ENCODE measurements around the gene CYP3A5.

Gene CYP3A5

GRCh38 chr7:99720800-99721595 is 41.2 kb upstream of the CYP3A5 start:
- Histone ChIP-seq H3K4me2 (ENCODE audit: low read length) (no peak overlapping the region), H3K27ac (ENCODE audit: low read depth, low read length, poor library complexity, severe bottlenecking) (no peak overlapping the region), H3K4me1 (ENCODE audit: insufficient read depth, low read length, severe bottlenecking) (no peaks in the 10 kb centered on the region)

GRCh38 chr7:99719996-99720769 is 40.4 kb upstream of the CYP3A5 start:
- Histone ChIP-seq H3K9ac (ENCODE audit: low read length) (no peak overlapping the region), H3K9me3 (ENCODE audit: low read length) (no peaks in the 10 kb centered on the region), H3K4me2 (ENCODE audit: low read length) (no peak overlapping the region), H3K27me3 (ENCODE audit: insufficient read depth, low read length) (no peaks in the 10 kb centered on the region; the same call in 1 of the 2 replicates), H3K79me2 (ENCODE audit: insufficient read depth, low read length) (no peaks in the 10 kb centered on the region), H3K4me1 (ENCODE audit: insufficient read depth, low read length, severe bottlenecking) (no peaks in the 10 kb centered on the region), H2AFZ (ENCODE audit: low read length) (no peak overlapping the region), H3K9me2 (ENCODE audit: low read depth, low read length) (no peaks in the 10 kb centered on the region), H4K20me1 (ENCODE audit: insufficient read depth, low read length) (no peaks in the 10 kb centered on the region), H3K27ac (ENCODE audit: low read depth, low read length, poor library complexity, severe bottlenecking) (no peak overlapping the region), H3F3A (ENCODE audit: insufficient read depth, low read length) (no peaks in the 10 kb centered on the region), H3K4me3 (ENCODE audit: low read depth, low read length, poor library complexity, severe bottlenecking) (no peak overlapping the region), H3K36me3 (ENCODE audit: insufficient read depth, low read length) (no peaks in the 10 kb centered on the region)
- no peak for TF ChIP-seq EZH2 (IDR thresholded peaks at IDR 0.05; ENCODE audit: borderline replicate concordance, low read length)
- no peak for TF ChIP-seq CTCF (IDR thresholded peaks at IDR 0.05; ENCODE audit: low read length)

More at GRCh38 chr7:99720800-99721595, 41.2 kb upstream of the CYP3A5 start:
- Histone ChIP-seq H3K36me3 (ENCODE audit: insufficient read depth, low read length) (no peaks in the 10 kb centered on the region), H3K9me2 (ENCODE audit: low read depth, low read length) (no peaks in the 10 kb centered on the region), H3K79me2 (ENCODE audit: insufficient read depth, low read length) (no peaks in the 10 kb centered on the region), H3K27me3 (ENCODE audit: insufficient read depth, low read length) (no peaks in the 10 kb centered on the region), H2AFZ (ENCODE audit: low read length) (no peak overlapping the region), H3K4me3 (ENCODE audit: low read depth, low read length, poor library complexity, severe bottlenecking) (no peak overlapping the region), H3K9me3 (ENCODE audit: low read length) (no peaks in the 10 kb centered on the region), H3F3A (ENCODE audit: insufficient read depth, low read length) (no peaks in the 10 kb centered on the region), H4K20me1 (ENCODE audit: insufficient read depth, low read length) (no peaks in the 10 kb centered on the region), H3K9ac (ENCODE audit: low read length) (no peak overlapping the region)
- TF ChIP-seq CTCF (IDR thresholded peaks at IDR 0.05; ENCODE audit: low read length) (no peak), EZH2 (IDR thresholded peaks at IDR 0.05; ENCODE audit: borderline replicate concordance, low read length) (no peak)

- no peaks in the 10 kb centered on the region for H3K36me3 ChIP-seq (ENCODE audit: insufficient read depth, low read length)
- H3K79me2 ChIP-seq (ENCODE audit: insufficient read depth, low read length): no peaks in the 10 kb centered on the region
- no peak overlapping the region for H3K27ac ChIP-seq (ENCODE audit: low read depth, low read length, poor library complexity, severe bottlenecking)
- H3F3A ChIP-seq (ENCODE audit: insufficient read depth, low read length): no peaks in the 10 kb centered on the region
- H3K9me2 ChIP-seq (ENCODE audit: low read depth, low read length): no peaks in the 10 kb centered on the region
- H3K9ac ChIP-seq (ENCODE audit: low read length): no peak overlapping the region
- H3K4me3 ChIP-seq (ENCODE audit: low read depth, low read length, poor library complexity, severe bottlenecking): no peak overlapping the region
- TF ChIP-seq EZH2 (IDR thresholded peaks at IDR 0.05; ENCODE audit: borderline replicate concordance, low read length) (no peak), CTCF (IDR thresholded peaks at IDR 0.05; ENCODE audit: low read length) (no peak)
- no peak overlapping the region for H2AFZ ChIP-seq (ENCODE audit: low read length)
- no peak overlapping the region for H3K4me2 ChIP-seq (ENCODE audit: low read length)
- H3K9me3 ChIP-seq (ENCODE audit: low read length): 0 out of 2 replicates have a peak, but pooled peaks cover 3% of the 10 kb centered on the region
- no peaks in the 10 kb centered on the region for H3K4me1 ChIP-seq (ENCODE audit: insufficient read depth, low read length, severe bottlenecking)
- no peaks in the 10 kb centered on the region; the same call in 1 of the 2 replicates for H3K27me3 ChIP-seq (ENCODE audit: insufficient read depth, low read length)
- no peaks in the 10 kb centered on the region for H4K20me1 ChIP-seq (ENCODE audit: insufficient read depth, low read length)
These were observed 34.3 kb upstream of the CYP3A5 start for GRCh38 chr7:99713995-99714570.

All from OCI-LY1 (cell line).